GM18951 (cell line): ENCODE measurements around the gene PDZD8.

ENCODE experiments used
- POLR2A ChIP-seq: IDR thresholded peaks from 4 replicates; pipeline ENCODE4 v1.6.1; 2011; ENCODE audit warnings: mild to moderate bottlenecking; ENCODE audit not compliant: insufficient read length, insufficient read depth; ENCODE audit errors: extremely low read depth
- in situ Hi-C: fragments of 300-500 bp; cut with MboI; formaldehyde crosslinking; loops from one replicate; pipeline ENCODE4 v1.12.0; 2022; ENCODE audit warnings: low sequenced_read_pairs, mixed read lengths, inconsistent platforms; ENCODE audit not compliant: unreplicated experiment

The PDZD8 gene

DNA sequence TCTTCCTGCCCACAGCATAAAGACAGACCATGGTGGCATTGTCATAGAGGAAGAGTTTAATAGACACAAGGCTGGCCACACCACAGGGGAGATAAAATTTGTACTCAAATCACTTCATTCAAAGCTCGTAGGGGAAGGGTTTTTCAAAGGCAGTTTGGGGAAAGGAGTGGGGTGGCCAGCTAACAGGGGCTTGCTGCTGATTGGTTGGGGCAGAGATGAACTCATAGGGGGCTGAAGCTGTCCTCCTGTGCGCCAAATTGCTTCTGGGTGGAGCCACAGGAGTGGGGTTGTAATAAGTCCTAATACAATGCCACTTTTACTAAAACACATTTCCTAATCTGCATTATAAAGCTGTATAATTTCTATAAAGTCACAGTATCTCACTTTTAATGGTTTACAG is 22.5 kb downstream of the PDZD8 start:
- TF ChIP-seq POLR2A = no peak
- in situ Hi-C loops = no loop called here

DNA sequence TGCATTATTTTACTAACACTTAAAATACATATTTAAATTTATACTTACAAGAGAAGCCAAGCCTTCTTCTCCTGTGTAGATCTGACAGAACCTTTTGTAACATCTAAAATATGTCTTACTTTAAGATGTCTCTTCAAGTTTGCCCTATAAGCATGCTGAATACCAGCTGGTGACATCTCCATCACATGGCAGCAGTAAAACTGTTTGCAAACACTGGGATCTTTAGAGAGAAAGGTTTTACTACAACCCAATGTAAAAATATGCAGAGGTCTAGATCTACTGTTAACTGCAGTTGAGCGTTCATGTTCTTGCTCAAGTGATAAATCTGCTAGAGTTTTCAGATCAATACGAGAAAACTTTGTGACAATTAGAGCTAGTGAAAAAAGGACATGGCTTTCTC is 23.2 kb downstream of the PDZD8 start:
- in situ Hi-C loops = no loop called here

DNA sequence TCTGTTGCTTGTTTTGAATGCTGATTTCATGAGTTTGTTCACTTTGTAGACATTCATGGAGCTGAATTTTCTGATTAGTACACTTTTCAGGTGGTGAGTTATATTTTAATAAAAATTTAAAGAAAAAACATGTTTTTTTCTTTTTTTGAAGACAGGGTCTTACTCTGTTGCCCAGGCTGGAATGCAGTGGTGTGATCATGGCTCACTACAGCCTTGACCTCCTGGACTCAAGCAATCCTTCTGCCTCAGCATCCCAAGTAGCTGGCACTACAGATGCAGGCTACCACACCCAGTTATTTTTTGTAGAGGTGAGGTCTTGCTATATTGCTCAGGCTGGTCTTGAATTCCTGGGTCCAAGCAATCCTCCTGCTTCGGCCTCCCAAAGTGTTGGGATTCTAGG is 23.7 kb downstream of the PDZD8 start:
- in situ Hi-C loops = no loop called here
- TF ChIP-seq POLR2A = no peak

More for the DNA sequence above, 23.2 kb downstream of the PDZD8 start:
- no peak for TF ChIP-seq POLR2A

DNA sequence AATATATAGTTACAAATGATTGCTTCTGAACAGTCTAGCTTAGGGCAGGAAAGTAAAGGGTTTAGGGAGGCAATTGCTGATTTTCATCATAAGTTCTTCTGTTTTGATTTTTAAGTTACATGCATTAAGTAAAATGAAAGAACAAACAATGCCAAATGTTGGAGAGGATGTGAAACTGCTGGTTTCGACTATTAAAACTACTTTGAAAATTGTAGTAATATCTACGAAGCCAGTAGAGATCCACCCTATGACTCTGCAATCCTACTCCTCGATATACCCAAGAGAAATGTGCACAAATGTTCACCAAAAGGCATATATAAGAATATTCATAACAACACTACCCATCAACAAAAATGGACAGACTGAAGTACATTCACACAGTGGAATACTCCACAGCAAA is 24.3 kb downstream of the PDZD8 start:
- no peak for TF ChIP-seq POLR2A
- in situ Hi-C loops = no loop called here

DNA sequence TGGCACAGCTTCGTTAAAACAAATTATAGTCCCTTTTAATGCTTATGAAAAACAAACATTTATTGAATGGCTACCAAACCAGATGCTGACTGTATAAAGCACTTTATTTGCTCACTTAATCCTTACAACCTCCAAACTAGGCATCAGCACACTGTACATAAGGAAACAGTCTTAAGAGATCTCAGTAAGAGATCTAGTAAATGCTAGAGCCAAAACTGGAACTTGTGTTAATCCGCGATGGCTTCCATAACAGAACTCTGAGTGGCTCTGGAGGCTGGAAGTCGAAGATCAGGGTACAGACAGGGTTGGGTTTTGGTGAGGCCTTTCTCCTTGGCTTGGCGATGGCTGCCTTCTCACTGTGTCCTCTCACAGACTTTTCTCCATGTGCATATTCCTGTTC is 27.0 kb downstream of the PDZD8 start:
- in situ Hi-C loops = no loop called here
- TF ChIP-seq POLR2A = no peak

DNA sequence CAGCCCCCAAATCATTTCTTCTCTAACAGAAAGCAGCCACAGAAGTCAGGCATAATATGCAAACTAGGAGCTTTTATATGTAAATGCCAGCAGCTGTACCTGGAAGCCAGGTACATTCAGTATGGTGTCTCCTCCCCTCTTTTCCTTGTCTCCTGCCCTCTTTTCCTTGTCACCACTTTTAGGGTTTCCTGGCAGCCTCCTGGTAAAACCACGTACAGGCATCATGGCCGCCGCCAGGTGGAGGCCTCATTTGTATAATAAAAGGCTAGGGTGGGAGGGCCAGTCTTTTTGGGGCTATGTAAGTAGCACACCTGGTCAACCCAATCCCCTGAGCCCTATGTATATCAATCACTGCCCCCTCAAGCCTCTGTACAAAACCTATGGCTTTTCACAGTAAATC is 28.7 kb downstream of the PDZD8 start:
- TF ChIP-seq POLR2A = no peak
- in situ Hi-C loops = no loop called here

DNA sequence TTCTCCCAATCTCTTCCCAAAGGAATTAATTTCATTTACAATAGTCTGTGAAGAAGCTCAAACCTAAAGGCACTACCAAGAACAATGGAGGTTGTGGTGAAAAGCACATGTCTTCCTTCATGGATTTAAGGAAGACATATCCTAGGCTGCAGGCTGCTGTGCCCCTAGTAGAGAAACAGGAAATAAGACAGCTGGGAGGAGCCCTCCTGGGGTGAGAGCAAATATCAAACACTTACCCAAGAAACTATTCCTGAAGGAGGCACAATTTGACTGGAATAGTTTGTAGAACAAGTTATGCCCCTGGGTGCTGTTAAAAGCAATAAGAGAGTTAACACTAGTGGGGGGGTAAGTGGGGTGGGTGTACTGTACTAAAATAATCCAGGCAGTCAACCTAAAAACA is 30.1 kb downstream of the PDZD8 start:
- no peak for TF ChIP-seq POLR2A
- in situ Hi-C loops = no loop called here

DNA sequence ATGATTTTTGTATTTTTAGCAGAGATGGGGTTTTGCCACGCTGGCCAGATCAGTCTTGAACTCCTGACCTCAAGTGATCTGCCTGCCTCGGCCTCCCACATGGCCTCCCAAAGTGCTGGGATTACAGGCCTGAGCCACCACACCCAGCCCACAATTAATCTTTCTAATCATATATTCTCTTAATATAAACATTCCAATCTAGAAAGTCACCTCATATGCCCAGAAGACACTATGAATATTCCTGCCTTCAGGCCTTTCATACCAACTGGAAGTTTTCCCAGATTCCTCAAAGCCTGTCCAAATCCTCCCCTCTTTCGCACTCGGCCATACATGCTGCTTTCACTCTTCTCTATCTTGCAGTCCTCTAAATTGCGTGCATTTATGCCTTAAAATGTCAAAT is 32.6 kb downstream of the PDZD8 start:
- in situ Hi-C loops = no loop called here
- TF ChIP-seq POLR2A = no peak

DNA sequence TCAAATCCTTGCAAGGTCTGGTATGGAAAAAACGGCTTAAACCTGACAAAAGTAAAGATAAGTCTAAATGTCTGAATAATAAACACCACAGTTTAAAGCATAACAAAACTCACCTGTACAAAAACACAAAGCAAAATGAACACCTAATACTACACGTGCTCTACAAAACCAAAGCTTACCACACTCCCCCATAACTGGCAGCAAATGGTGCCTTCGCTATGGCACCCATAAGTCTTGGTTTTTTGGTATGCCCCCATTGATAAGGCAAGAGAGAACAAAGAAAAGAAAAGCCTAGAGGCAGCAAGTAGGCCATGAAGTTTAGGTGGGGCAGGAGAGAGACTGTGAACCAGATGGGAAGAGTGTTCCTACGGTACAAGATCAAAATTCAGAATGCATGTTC is 34.2 kb downstream of the PDZD8 start:
- TF ChIP-seq POLR2A = no peak
- in situ Hi-C loops = no loop called here

DNA sequence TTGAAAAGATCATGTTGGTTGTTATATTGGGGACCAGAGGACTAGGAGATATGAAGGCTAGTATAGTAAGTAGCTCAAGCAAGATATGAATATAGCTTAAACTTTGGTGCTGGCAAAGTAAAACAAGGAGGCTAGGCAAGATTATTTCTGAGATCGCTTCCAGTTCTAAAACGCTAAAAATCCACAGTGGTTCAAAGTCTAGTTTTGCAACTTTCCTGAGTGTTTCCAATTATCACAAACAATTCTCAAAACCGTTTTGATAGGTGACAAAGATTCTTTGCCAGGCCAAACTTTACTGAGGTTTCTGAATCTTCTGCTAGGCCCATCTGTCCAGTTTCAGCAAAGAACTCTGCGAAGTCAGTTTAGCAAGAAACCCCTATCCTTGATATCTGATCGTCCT is 35.3 kb downstream of the PDZD8 start:
- in situ Hi-C loops = no loop called here
- no peak for TF ChIP-seq POLR2A

DNA sequence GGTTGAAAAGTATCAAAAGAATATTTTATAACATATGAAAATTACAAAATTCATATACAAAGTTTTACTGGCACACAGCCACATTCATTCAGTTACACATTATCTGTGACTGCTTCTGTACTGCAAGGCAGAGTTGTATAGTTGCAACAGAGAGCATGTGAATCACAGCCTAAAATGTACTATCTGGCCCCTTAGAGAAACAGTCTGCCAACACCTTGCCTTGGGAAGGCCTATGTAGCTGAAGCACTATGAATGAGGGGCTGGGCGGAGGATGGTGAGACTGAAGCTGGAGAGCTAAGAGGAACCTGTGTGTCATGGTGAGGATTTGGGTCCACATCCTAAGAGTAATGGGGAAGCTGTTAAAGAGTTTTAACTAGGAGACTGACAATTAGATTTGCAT is 35.7 kb downstream of the PDZD8 start:
- no peak for TF ChIP-seq POLR2A
- in situ Hi-C loops = no loop called here

DNA sequence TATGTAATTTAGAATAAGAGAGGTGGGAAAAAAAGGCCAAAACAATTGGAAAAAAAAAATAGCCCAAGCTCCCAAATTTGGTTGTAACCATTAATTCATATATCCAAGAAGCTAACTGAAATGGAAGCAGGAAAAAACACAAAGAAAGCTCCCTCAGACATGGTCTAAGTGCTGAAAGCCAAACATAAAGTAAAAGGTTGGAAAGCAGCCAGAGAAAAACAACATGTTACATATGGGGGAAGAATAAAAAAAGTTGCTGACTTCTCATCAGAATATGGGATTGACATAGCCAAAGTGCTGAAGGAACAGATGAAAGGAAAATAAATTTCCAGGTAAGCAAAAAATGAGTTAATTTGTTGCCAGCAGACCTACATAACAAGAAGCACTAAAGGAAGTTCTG is 40.3 kb downstream of the PDZD8 start:
- TF ChIP-seq POLR2A = no peak
- in situ Hi-C loops = no loop called here

DNA sequence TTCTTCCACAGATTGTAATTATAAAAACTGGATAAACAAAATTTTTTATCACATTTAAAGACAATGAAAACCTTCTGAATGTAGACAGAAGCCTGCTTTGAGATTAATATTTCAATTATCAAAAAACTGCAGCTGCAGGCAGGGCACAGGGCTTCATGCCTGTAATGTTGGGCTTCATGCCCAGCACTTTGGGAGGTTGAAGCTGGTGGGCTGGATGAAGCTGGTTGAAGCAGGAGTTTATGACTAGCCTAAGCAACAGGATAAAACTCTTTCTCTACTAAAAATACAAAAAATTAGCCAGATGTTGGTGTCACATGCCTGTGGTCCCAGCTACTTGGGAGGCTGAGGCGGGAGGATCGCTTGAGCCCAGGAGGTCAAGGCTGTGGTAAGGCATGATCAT is 41.2 kb downstream of the PDZD8 start:
- in situ Hi-C loops = no loop called here
- TF ChIP-seq POLR2A = no peak

DNA sequence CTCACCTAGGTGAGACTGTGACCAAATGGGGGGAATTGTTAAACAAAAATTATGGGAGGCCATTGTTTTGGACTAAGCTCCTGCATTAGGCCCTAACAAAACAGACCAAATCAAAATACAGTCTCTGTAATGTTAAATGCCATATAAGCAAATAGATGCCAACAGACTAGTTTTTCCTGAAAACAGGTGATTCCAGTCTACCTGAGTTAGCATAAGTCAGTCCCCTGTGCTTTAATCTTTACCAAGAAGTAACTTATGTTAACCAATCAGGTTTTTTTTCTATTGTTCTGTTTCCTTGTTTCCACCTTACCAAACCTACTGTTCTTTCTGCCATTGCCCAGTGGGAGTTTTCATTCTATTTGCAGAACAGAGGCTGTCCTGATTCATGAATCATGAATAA is 48.0 kb downstream of the PDZD8 start:
- in situ Hi-C loops = no loop called here
- no peak for TF ChIP-seq POLR2A

DNA sequence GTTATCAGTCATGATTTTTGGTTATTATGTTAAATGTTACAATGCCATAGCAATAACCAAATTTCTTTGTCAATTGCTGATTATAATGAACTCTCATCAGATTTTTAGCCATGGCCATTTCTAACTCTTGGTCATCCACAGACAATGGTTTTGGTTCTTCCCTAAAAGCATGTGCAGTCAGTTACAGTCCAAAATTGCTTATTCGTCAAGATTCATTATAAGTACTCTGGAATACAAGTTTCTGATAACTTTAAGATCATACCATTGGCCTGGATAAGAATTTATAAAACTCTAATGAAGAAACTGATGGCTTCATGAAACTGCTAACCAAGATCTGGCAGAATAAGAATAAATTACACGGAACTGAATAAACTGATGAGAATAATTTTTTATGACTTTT is 50.9 kb downstream of the PDZD8 start:
- no peak for TF ChIP-seq POLR2A
- in situ Hi-C loops = no loop called here
